GM12865 (cell line): ENCODE measurements around the gene ZBED4.

Experiments used
- DNase-seq: peaks from one replicate; pipeline ENCODE4 v3.0.0; 2010; ENCODE audit warnings: low read depth
- H3K4me3 ChIP-seq: 2 replicates; pipeline ENCODE4 v1.5.1; 2011; ENCODE audit warnings: mild to moderate bottlenecking, low read depth, low read length, control low read depth
- CTCF ChIP-seq: IDR thresholded peaks from 2 replicates; pipeline ENCODE4 v1.5.1; 2011; ENCODE audit warnings: low read length, control low read depth, low read depth, inconsistent platforms; ENCODE audit not compliant: insufficient read depth; ENCODE audit errors: missing control alignments

ZBED4 gene

GRCh38 chr22:49866134-49866533 is 12.5 kb downstream of the ZBED4 start:
- no peak for DNase-seq
- TF ChIP-seq CTCF, result no peak
- no peak overlapping the region for H3K4me3 ChIP-seq

- DNase-seq, result no peak
- no peak overlapping the region for H3K4me3 ChIP-seq
- TF ChIP-seq CTCF, result no peak
These were observed 13.0 kb downstream of the ZBED4 start for GRCh38 chr22:49866646-49867045.

- TF ChIP-seq CTCF, result no peak
- no peak for DNase-seq
- no peak overlapping the region for H3K4me3 ChIP-seq
These were observed 13.9 kb downstream of the ZBED4 start for GRCh38 chr22:49867303-49868265.

GRCh38 chr22:49869086-49869830 is 15.6 kb downstream of the ZBED4 start:
- no peak for DNase-seq
- H3K4me3 ChIP-seq, result no peak overlapping the region
- no peak for TF ChIP-seq CTCF

- no peak overlapping the region for H3K4me3 ChIP-seq
- no peak for TF ChIP-seq CTCF
- DNase-seq, result no peak
These were observed 16.4 kb downstream of the ZBED4 start for GRCh38 chr22:49869845-49870712.

GRCh38 chr22:49871482-49871881 is 17.8 kb downstream of the ZBED4 start:
- no peak overlapping the region for H3K4me3 ChIP-seq
- no peak for DNase-seq
- TF ChIP-seq CTCF, result no peak
